Measurements from ENCODE around the gene DMRT1. TPM values are rescaled to one million over a fixed set of nuclear protein-coding genes. Genes with fewer than 3 reads are reported as not detected.

DMRT1 gene
- total and polyA plus RNA-seq, 11 donors, result not detected

- H3K4me1 ChIP-seq, result peaks cover 0 to 38% (median 13%) of the 10 kb centered on the region in 12 donors
- no peak for ATAC-seq
- no peaks in the 10 kb centered on the region for H3K9me3 ChIP-seq
- no peak for DNase-seq
- TF ChIP-seq CTCF (IDR thresholded peaks at IDR 0.05) (no peak), POLR2A (IDR thresholded peaks at IDR 0.05) (no peak)
- no peak overlapping the region for H3K27ac ChIP-seq
- no peaks in the 10 kb centered on the region for H3K36me3 ChIP-seq
- intact Hi-C loops (cut with DNase I), result no loop called here
- H3K27me3 ChIP-seq, result peaks cover 44 to 100% (median 91%) of the 10 kb centered on the region in 9 donors
- WGBS, 4 donors, result 6 to 8% (median 7%) methylated on average over 14 to 15 of the region's 15 CpGs
- no peak overlapping the region for H3K4me3 ChIP-seq
These were observed 126.6 kb downstream of the DMRT1 start for GRCh38 chr9:967903-968641.

- ATAC-seq, result no peak
These were observed 128.0 kb downstream of the DMRT1 start for GRCh38 chr9:969310-970150.

GRCh38 chr9:970151-970996 is 128.9 kb downstream of the DMRT1 start:
- Histone ChIP-seq H3K36me3 (no peaks in the 10 kb centered on the region), H3K4me3 (no peak overlapping the region), H3K27me3 (peaks cover 67 to 100% (median 99%) of the 10 kb centered on the region in 9 donors), H3K27ac (no peak overlapping the region), H3K4me1 (peaks cover 0 to 38% (median 13%) of the 10 kb centered on the region in 12 donors), H3K9me3 (no peaks in the 10 kb centered on the region)
- ATAC-seq, result no peak
- no peak for DNase-seq
- TF ChIP-seq POLR2A (IDR thresholded peaks at IDR 0.05) (no peak), CTCF (IDR thresholded peaks at IDR 0.05) (no peak)
- 3 to 7% (median 6%) methylated on average over 41 to 57 of the region's 57 CpGs for WGBS, 4 donors
- intact Hi-C loops (cut with DNase I), result no loop called here

More at GRCh38 chr9:969310-970150, 128.0 kb downstream of the DMRT1 start:
- H3K36me3 ChIP-seq, result no peaks in the 10 kb centered on the region
- intact Hi-C loops (cut with DNase I), result no loop called here
- no peak for DNase-seq
- H3K4me1 ChIP-seq, result peaks cover 0 to 38% (median 13%) of the 10 kb centered on the region in 12 donors
- H3K9me3 ChIP-seq, result no peaks in the 10 kb centered on the region
- no peak overlapping the region for H3K4me3 ChIP-seq
- H3K27ac ChIP-seq, result no peak overlapping the region
- WGBS, 4 donors, result 6 to 11% (median 8%) methylated on average over 33 to 49 of the region's 49 CpGs
- TF ChIP-seq POLR2A (IDR thresholded peaks at IDR 0.05) (no peak), CTCF (IDR thresholded peaks at IDR 0.05) (no peak)
- H3K27me3 ChIP-seq, result peaks cover 59 to 100% (median 99%) of the 10 kb centered on the region in 9 donors

All from heart left ventricle (tissue), 16 donors.